Endodermal cell (in vitro differentiated cells): ENCODE results near the gene VENTX. TPM values are rescaled to one million over a fixed set of nuclear protein-coding genes. Genes with fewer than 3 reads are reported as not detected.
"Not testable (repeated sequence)": the region's sequence is repeated elsewhere in the genome, so short reads cannot be mapped to it uniquely, and the experiment has no call there.

ENCODE experiments used
- DNase-seq: peaks from one replicate; pipeline ENCODE4 v3.0.0-alpha.2; 2017
- H3K27ac ChIP-seq: 2 replicates; pipeline ENCODE4 v1.5.1; 2013; ENCODE audit warnings: mild to moderate bottlenecking, low read depth, low read length, moderate library complexity
- H3K27me3 ChIP-seq: 2 replicates; pipeline ENCODE4 v1.6.1; 2013; ENCODE audit warnings: mild to moderate bottlenecking, low read length, moderate library complexity; ENCODE audit not compliant: insufficient read depth, control insufficient read depth, poor library complexity, severe bottlenecking
- H3K36me3 ChIP-seq: 2 replicates; pipeline ENCODE4 v1.7.0; 2013; ENCODE audit warnings: mild to moderate bottlenecking, low read length, moderate library complexity; ENCODE audit not compliant: control insufficient read depth, insufficient read depth
- H3K4me1 ChIP-seq: one replicate; pipeline ENCODE4 v1.7.0; 2013; ENCODE audit warnings: low read length; ENCODE audit not compliant: control insufficient read depth, insufficient read depth
- H3K4me3 ChIP-seq: 2 replicates; pipeline ENCODE4 v1.5.1; 2013; ENCODE audit warnings: mild to moderate bottlenecking, low read length, moderate library complexity
- H3K9ac ChIP-seq: 2 replicates; pipeline ENCODE4 v1.6.1; 2013; ENCODE audit warnings: mild to moderate bottlenecking, low read length, moderate library complexity; ENCODE audit not compliant: poor library complexity, severe bottlenecking; ENCODE audit errors: extremely low read depth
- H3K9me3 ChIP-seq: 2 replicates; pipeline ENCODE4 v1.6.1; 2013; ENCODE audit warnings: mild to moderate bottlenecking, low read length, moderate library complexity; ENCODE audit not compliant: control insufficient read depth
- H3K27ac Mint-ChIP-seq: 2 replicates; pipeline ENCODE4 v1.8.0; 2020; ENCODE audit warnings: mixed read lengths
- H3K27me3 Mint-ChIP-seq: 2 replicates; pipeline ENCODE4 v1.8.0; 2021; ENCODE audit warnings: mild to moderate bottlenecking, mixed read lengths; ENCODE audit not compliant: insufficient read depth
- H3K36me3 Mint-ChIP-seq: 2 replicates; pipeline ENCODE4 v1.8.0; 2020; ENCODE audit warnings: low read depth, mixed read lengths
- H3K4me1 Mint-ChIP-seq: 2 replicates; pipeline ENCODE4 v1.8.0; 2020; ENCODE audit warnings: mixed read lengths
- H3K4me3 Mint-ChIP-seq: 2 replicates; pipeline ENCODE4 v1.8.0; 2020; ENCODE audit warnings: mild to moderate bottlenecking, moderate library complexity, mixed read lengths
- H3K9me3 Mint-ChIP-seq: 2 replicates; pipeline ENCODE4 v1.8.0; 2020; ENCODE audit warnings: mild to moderate bottlenecking, mixed read lengths
- WGBS, 2 experiments: methylation state at CpG; one replicate each; pipeline versions ENCODE4 v1.1.5 to v1.1.7; 2013; ENCODE audit warnings: missing lambda C conversion rate in 2 of 2, mixed read lengths in 1 of 2; ENCODE audit not compliant: insufficient coverage in 1 of 2, insufficient read length in 1 of 2; 5-methylcytosine and 5-hydroxymethylcytosine counted together
- total RNA-seq, 2 donors: library from RNA; stranded (reverse); fragmentation: NEBNext Ultra II Directional in 1 of 2; extraction: Animal tissue kit (Norgen Biotek cat#: 25700) in 1 of 2; gene quantifications; 2 replicates in 1 of 2; 3 replicates in 1 of 2; pipeline ENCODE4 v1.2.1, GENCODE V29; 2021
- TF ChIP-seq, protein P1 (sequence below): fragments of 200-600 bp; sonication (generic); conservative IDR thresholded peaks from 2 replicates; pipeline ENCODE4 v1.5.0; 2021; ENCODE audit warnings: antibody characterized with exemption, mild to moderate bottlenecking

VENTX gene
- total RNA-seq, 2 donors from 2014 or later: 5.5 to 14.2 TPM

DNA sequence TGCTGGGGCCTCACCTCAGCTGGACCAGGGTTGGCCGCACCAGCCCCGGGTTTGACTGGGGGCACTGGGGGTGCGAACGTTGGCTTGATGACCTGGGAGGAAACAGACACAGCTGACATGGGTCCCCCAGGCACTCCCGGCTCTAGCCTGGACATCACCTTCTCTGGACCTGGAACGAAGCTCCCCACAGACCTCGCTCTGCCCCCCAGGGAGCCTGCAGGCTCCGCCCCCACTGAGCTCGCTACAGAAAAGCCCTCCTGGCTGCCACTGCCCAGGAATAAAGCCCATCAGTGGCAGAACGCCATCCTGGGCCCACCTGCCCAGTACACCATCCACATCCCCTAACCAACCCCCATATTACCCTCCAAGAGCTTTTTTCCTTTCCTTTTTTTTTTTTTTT, 26.0 kb downstream of the VENTX start:
- TF ChIP-seq, protein P1, sequence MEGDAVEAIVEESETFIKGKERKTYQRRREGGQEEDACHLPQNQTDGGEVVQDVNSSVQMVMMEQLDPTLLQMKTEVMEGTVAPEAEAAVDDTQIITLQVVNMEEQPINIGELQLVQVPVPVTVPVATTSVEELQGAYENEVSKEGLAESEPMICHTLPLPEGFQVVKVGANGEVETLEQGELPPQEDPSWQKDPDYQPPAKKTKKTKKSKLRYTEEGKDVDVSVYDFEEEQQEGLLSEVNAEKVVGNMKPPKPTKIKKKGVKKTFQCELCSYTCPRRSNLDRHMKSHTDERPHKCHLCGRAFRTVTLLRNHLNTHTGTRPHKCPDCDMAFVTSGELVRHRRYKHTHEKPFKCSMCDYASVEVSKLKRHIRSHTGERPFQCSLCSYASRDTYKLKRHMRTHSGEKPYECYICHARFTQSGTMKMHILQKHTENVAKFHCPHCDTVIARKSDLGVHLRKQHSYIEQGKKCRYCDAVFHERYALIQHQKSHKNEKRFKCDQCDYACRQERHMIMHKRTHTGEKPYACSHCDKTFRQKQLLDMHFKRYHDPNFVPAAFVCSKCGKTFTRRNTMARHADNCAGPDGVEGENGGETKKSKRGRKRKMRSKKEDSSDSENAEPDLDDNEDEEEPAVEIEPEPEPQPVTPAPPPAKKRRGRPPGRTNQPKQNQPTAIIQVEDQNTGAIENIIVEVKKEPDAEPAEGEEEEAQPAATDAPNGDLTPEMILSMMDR: no peak
- H3K9ac ChIP-seq: no peak overlapping the region
- H3K27ac Mint-ChIP-seq: no peak overlapping the region
- no peak overlapping the region for H3K4me3 ChIP-seq
- no peak for DNase-seq
- H3K9me3 Mint-ChIP-seq: no peaks in the 10 kb centered on the region
- peaks cover 40% of the 10 kb centered on the region for H3K27me3 Mint-ChIP-seq
- no peaks in the 10 kb centered on the region for H3K36me3 Mint-ChIP-seq
- 84 to 85% methylated on average over 5 to 10 of the region's 10 CpGs for WGBS, 2 experiments
- no peaks in the 10 kb centered on the region for H3K4me1 Mint-ChIP-seq
- H3K27me3 ChIP-seq: peaks cover 16% of the 10 kb centered on the region
- no peak overlapping the region for H3K4me3 Mint-ChIP-seq
- no peaks in the 10 kb centered on the region for H3K9me3 ChIP-seq
- H3K4me1 ChIP-seq: peaks cover 3% of the 10 kb centered on the region
- no peak overlapping the region for H3K27ac ChIP-seq
- no peaks in the 10 kb centered on the region for H3K36me3 ChIP-seq

DNA sequence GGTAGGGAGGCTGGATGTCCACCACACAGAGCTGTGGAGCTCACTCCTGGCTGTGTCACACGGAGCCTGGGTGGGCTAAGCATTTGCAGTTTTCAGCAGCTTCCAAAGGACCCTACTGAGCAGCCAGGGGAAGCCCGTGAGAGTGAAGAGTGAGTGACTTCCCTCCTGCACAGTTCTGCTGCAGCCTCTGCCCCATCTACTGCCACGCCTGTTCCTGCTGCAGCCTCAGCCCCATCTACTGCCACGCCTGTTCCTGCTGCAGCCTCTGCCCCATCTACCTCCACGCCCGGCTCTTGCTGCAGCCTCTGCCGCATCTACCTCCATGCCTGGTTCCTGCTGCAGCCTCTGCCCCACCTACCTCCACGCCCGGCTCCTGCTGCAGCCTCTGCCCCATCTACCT, 26.8 kb downstream of the VENTX start:
- H3K9me3 Mint-ChIP-seq: no peaks in the 10 kb centered on the region
- TF ChIP-seq, protein P1: no peak

DNA sequence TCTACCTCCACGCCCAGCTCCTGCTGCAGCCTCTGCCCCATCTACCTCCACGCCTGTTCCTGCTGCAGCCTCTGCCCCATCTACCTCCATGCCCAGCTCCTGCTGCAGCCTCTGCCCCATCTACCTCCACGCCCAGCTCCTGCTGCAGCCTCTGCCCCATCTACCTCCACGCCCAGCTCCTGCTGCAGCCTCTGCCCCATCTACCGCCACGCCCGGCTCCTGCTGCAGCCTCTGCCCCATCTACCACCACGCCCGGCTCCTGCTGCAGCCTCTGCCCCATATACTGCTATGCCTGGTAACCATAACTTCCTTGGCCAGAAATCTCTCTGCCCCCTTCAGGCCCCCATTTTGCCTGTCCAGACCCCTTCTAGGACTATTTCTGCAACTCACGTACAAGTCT, 27.4 kb downstream of the VENTX start:
- not testable (repeated sequence) for H3K9me3 Mint-ChIP-seq, H3K36me3 ChIP-seq, H3K9ac ChIP-seq, H3K4me3 ChIP-seq, H3K27ac Mint-ChIP-seq, DNase-seq, H3K27ac ChIP-seq, H3K4me3 Mint-ChIP-seq, H3K4me1 Mint-ChIP-seq, H3K36me3 Mint-ChIP-seq, H3K9me3 ChIP-seq, H3K4me1 ChIP-seq
- peaks cover 16% of the 10 kb centered on the region for H3K27me3 ChIP-seq
- peaks cover 34% of the 10 kb centered on the region for H3K27me3 Mint-ChIP-seq
- 76 to 100% methylated on average over 2 to 10 of the region's 10 CpGs for WGBS, 2 experiments

More for the DNA sequence above, 26.8 kb downstream of the VENTX start:
- Histone ChIP-seq H3K4me1 (peaks cover 3% of the 10 kb centered on the region), H3K27ac (no peak overlapping the region), H3K4me3 (no peak overlapping the region), H3K9ac (no peak overlapping the region), H3K36me3 (no peaks in the 10 kb centered on the region), H3K27me3 (peaks cover 16% of the 10 kb centered on the region), H3K9me3 (no peaks in the 10 kb centered on the region)
- no peak for DNase-seq
- no peaks in the 10 kb centered on the region for H3K4me1 Mint-ChIP-seq
- 83 to 86% methylated on average over 9 of the region's 9 CpGs for WGBS, 2 experiments
- H3K27ac Mint-ChIP-seq: no peak overlapping the region
- H3K4me3 Mint-ChIP-seq: no peak overlapping the region
- H3K36me3 Mint-ChIP-seq: no peaks in the 10 kb centered on the region
- H3K27me3 Mint-ChIP-seq: peaks cover 37% of the 10 kb centered on the region
